Panc1 (cell line): ENCODE measurements around the gene EID3. TPM values are rescaled to one million over a fixed set of nuclear protein-coding genes. Genes with fewer than 3 reads are reported as not detected.

Experiments
- ATAC-seq: fragments of 200-7000 bp; cut with Tn5 transposase; 2 replicates; pipeline ENCODE4 v1.9.1; 2020; ENCODE audit warnings: mild to moderate bottlenecking, moderate library complexity
- BruUV-seq: library from RNA; stranded (reverse); fragments of 400-500 nt; replicated peaks from 2 replicates; lab custom pipeline; 2021; lab: Mats Ljungman, UMichigan
- CTCF ChIA-PET: fragments of 300-600 bp; sonication (Branson Sonifier 250); formaldehyde crosslinking; loops from one replicate; lab custom pipeline; 2022; ENCODE audit warnings: antibody characterized with exemption; lab: Charles Lee
- POLR2A ChIA-PET: fragments of 300-600 bp; sonication (Branson Sonifier 250); formaldehyde crosslinking; loops from one replicate; lab custom pipeline; 2022; ENCODE audit warnings: antibody characterized with exemption; lab: Charles Lee
- DNase-seq: peaks from one replicate; pipeline ENCODE4 v3.0.0-alpha.2; 2010; ENCODE audit warnings: low read depth, low spot score
- H3K27ac ChIP-seq: 2 replicates; pipeline ENCODE4 v1.5.1; 2011; ENCODE audit warnings: mild to moderate bottlenecking, low read length, inconsistent platforms
- H3K27me3 ChIP-seq: fragments of 200-500 bp; sonication (Bioruptor generic); 2 replicates; pipeline ENCODE4 v1.6.0; 2014; ENCODE audit warnings: low read length, inconsistent platforms; ENCODE audit not compliant: control insufficient read depth, insufficient read depth
- H3K36me3 ChIP-seq: fragments of 200-500 bp; sonication (Bioruptor generic); 2 replicates; pipeline ENCODE4 v1.5.1; 2014; ENCODE audit warnings: inconsistent platforms, mild to moderate bottlenecking, low read length, moderate library complexity; ENCODE audit not compliant: control insufficient read depth, insufficient read depth
- H3K4me1 ChIP-seq: 2 replicates; pipeline ENCODE4 v1.5.1; 2011; ENCODE audit warnings: inconsistent platforms, mild to moderate bottlenecking, low read length, moderate library complexity; ENCODE audit not compliant: control insufficient read depth, insufficient read depth
- H3K4me3 ChIP-seq, 2 experiments: 2 replicates each; pipeline ENCODE4 v1.5.1; 2011 to 2012; ENCODE audit warnings: low read depth in 2 of 2, low read length in 2 of 2, mild to moderate bottlenecking in 2 of 2, inconsistent platforms in 1 of 2, moderate library complexity in 1 of 2
- H3K9me3 ChIP-seq: fragments of 200-500 bp; sonication (Bioruptor generic); 2 replicates; pipeline ENCODE4 v1.5.1; 2014; ENCODE audit warnings: low read depth, mild to moderate bottlenecking, inconsistent platforms, low read length, moderate library complexity; ENCODE audit not compliant: control insufficient read depth, insufficient read depth
- CTCF ChIP-seq: fragments of 450-650 bp; IDR thresholded peaks from 2 replicates; pipeline ENCODE4 v1.5.1; 2017; ENCODE audit warnings: mild to moderate bottlenecking
- POLR2AphosphoS5 ChIP-seq: IDR thresholded peaks from 2 replicates; pipeline ENCODE4 v1.6.1; 2012; ENCODE audit warnings: mild to moderate bottlenecking, low read depth, low read length, moderate library complexity
- REST ChIP-seq, 2 experiments: IDR thresholded peaks; 2 replicates each; pipeline ENCODE4 v1.6.1; 2011 to 2012; ENCODE audit warnings: low read depth in 2 of 2, control low read depth in 1 of 2, low read length in 1 of 2, mild to moderate bottlenecking in 1 of 2, moderate library complexity in 1 of 2; ENCODE audit not compliant: insufficient read depth in 1 of 2
- SIN3A ChIP-seq: IDR thresholded peaks from 2 replicates; pipeline ENCODE4 v1.6.1; 2012; ENCODE audit warnings: low read depth, mild to moderate bottlenecking, low read length, moderate library complexity, borderline replicate concordance; ENCODE audit not compliant: insufficient read depth
- TCF7L2 ChIP-seq: IDR thresholded peaks from 2 replicates; pipeline ENCODE4 v1.6.1; 2011; ENCODE audit warnings: mild to moderate bottlenecking, low read depth, low read length, inconsistent platforms
- in situ Hi-C: cut with HindIII; loops from 2 replicates; pipeline ENCODE4 v1.10.0; 2016; ENCODE audit warnings: low sequenced_read_pairs, low pct_unique_long_range_greater_than_20kb
- intact Hi-C: fragments of 100-400 bp; cut with micrococcal nuclease; formaldehyde crosslinking; loops from one replicate; pipeline ENCODE4 v1.10.0; 2022; ENCODE audit not compliant: unreplicated experiment
- total RNA-seq: library from RNA; stranded (reverse); gene quantifications from one replicate; pipeline ENCODE4 v1.2.1, GENCODE V29; 2021; ENCODE audit not compliant: unreplicated experiment

The EID3 gene
- total RNA-seq, 1 experiment from 2014 or later: 18.5 TPM

GRCh38 chr12:104333692-104334255, 30.2 kb downstream of the EID3 start:
- Histone ChIP-seq H3K27me3 (no peaks in the 10 kb centered on the region), H3K36me3 (peaks cover 59% of the 10 kb centered on the region), H3K4me3 (no peak overlapping the region), H3K27ac (no peak overlapping the region), H3K4me1 (peaks cover 7% of the 10 kb centered on the region; the same call in 1 of the 2 replicates), H3K9me3 (no peaks in the 10 kb centered on the region)
- intact Hi-C loops: no loop called here
- no peak for TF ChIP-seq REST (IDR thresholded peaks at IDR 0.05; ENCODE audit: insufficient read depth in 1 of 2, low read depth in 2 of 2, low read length in 1 of 2)
- TF ChIP-seq TCF7L2: no peak
- 0 out of 2 replicates have a peak, but pooled peaks have one; percentile 22 for TF ChIP-seq POLR2AphosphoS5
- in situ Hi-C loops: no loop called here
- ATAC-seq (no peak), DNase-seq (no peak)
- ChIA-PET POLR2A (no interaction called here), CTCF (no interaction called here)
- BruUV-seq: TSS peak; percentile 13

- in situ Hi-C loops (no loop called here), intact Hi-C loops (no loop called here)
- TF ChIP-seq CTCF (no peak), TCF7L2 (no peak), SIN3A (no peak), REST (IDR thresholded peaks at IDR 0.05; ENCODE audit: insufficient read depth in 1 of 2, low read depth in 2 of 2, low read length in 1 of 2) (no peak), POLR2AphosphoS5 (no peak)
- Histone ChIP-seq H3K27ac (no peak overlapping the region), H3K4me3 (no peak overlapping the region), H3K27me3 (no peaks in the 10 kb centered on the region), H3K4me1 (peaks cover 7% of the 10 kb centered on the region; the same call in 1 of the 2 replicates), H3K36me3 (peaks cover 64% of the 10 kb centered on the region), H3K9me3 (no peaks in the 10 kb centered on the region)
- CTCF ChIA-PET: no interaction called here
- ATAC-seq (0 out of 2 replicates have a peak, but pooled peaks have one; percentile 6), DNase-seq (no peak)
- BruUV-seq: no TSS peak
- POLR2A ChIA-PET: no interaction called here
Measured at GRCh38 chr12:104334581-104334980, 31.0 kb downstream of the EID3 start.
